Activated naive CD4-positive, alpha-beta T cell treated with anti-CD3 and anti-CD28 coated beads, Interleukin-2, amount 10 ng/mL, durations not matched to agents 7 days and 5 days (primary cell): ENCODE results near the gene UNC5A.

Experiments used
- CTCF ChIA-PET: fragments of 350-600 bp; sonication (Branson Sonifier 250); formaldehyde crosslinking; loops from one replicate; lab custom pipeline; 2021; ENCODE audit warnings: antibody characterized with exemption; lab: Charles Lee
- DNase-seq: peaks from one replicate; pipeline ENCODE4 v3.0.0-alpha.2; 2020
- H3K27ac Mint-ChIP-seq: one replicate; pipeline ENCODE4 v1.8.0; 2021; ENCODE audit warnings: mild to moderate bottlenecking, moderate library complexity, mixed read lengths
- H3K27me3 Mint-ChIP-seq: one replicate; pipeline ENCODE4 v1.8.0; 2021; ENCODE audit warnings: mild to moderate bottlenecking, mixed read lengths
- H3K36me3 Mint-ChIP-seq: one replicate; pipeline ENCODE4 v1.8.0; 2021; ENCODE audit warnings: mixed read lengths
- H3K4me1 Mint-ChIP-seq: one replicate; pipeline ENCODE4 v1.8.0; 2021; ENCODE audit warnings: mixed read lengths
- H3K4me3 Mint-ChIP-seq: one replicate; pipeline ENCODE4 v1.8.0; 2021; ENCODE audit warnings: mild to moderate bottlenecking, moderate library complexity, mixed read lengths
- H3K9me3 Mint-ChIP-seq: one replicate; pipeline ENCODE4 v1.8.0; 2021; ENCODE audit warnings: mixed read lengths

UNC5A gene

DNA sequence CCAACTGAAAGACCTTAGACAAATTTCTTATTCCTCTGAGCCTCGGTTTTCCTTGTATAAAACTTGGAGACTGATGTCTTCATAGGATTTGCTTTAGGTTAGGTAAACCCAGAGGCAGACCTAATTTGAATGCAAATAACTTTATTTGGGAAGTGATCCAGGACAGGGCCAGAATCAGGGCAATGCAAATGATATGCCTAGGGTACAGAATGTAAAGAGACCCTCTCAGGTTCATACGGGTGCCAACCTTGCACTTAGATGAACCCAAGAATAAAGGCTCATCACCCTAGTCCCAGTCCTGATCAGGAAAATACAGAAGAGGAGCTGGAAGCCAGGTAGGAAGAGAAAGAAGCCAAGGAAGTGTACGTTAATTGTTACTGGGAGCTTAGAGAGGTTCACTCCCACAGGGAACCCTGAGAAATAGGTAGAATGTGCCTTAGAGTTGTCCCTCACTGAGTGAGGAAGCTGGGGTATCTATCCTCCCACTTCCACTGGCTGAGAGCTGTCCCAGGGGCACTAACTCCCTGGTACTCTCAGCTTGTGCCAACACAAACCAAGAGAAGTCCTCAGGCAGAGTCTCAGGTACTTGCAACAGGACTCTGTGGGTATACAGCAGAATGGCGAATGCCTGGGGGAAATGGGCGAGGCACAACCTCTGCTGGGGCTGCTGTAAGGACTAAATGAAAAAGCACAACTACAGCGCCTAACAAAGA is 91.9 kb downstream of the UNC5A start:
- Mint-ChIP-seq H3K27me3 (peaks cover 7% of the 10 kb centered on the region), H3K36me3 (peaks cover 41% of the 10 kb centered on the region), H3K9me3 (no peaks in the 10 kb centered on the region), H3K4me1 (peaks cover 24% of the 10 kb centered on the region), H3K4me3 (no peak overlapping the region), H3K27ac (no peak overlapping the region)
- DNase-seq, result no peak
- CTCF ChIA-PET, result interaction anchor here (2.3 kb wide), 1 partner anchor 241 kb away, joined by 8 read pairs; no protein-coding TSS in a partner anchor

- Mint-ChIP-seq H3K27me3 (no peaks in the 10 kb centered on the region), H3K4me3 (no peak overlapping the region), H3K4me1 (peaks cover 22% of the 10 kb centered on the region), H3K9me3 (no peaks in the 10 kb centered on the region), H3K36me3 (peaks cover 46% of the 10 kb centered on the region), H3K27ac (no peak overlapping the region)
- CTCF ChIA-PET, result interaction anchor here (0.6 to 2.3 kb wide), 2 partner anchors 238 to 242 kb away, joined by 3 to 8 read pairs; no protein-coding TSS in a partner anchor
- DNase-seq, result no peak
Observed at GRCh38 chr5:176902911-176903664, 92.7 kb downstream of the UNC5A start.

DNA sequence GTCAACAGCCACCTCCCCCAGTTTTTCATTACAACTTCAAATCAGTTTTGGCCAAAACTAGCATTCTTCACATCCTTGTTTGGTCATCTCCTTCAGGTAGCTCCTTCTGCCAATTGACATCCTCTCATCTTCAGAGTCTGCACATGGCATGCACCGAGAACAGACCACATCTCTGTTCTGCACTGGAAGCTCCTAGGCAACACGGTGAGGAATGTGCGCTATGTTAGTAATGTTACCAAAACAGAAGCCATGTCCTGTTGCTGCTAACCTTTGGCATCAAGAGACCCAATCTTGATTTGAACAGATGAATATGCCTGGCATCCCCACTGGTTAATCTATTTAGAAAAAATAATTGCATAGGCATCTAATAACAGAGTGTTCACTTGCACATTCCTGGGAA is 93.9 kb downstream of the UNC5A start:
- H3K27ac Mint-ChIP-seq, result no peak overlapping the region
- peaks cover 50% of the 10 kb centered on the region for H3K36me3 Mint-ChIP-seq
- H3K4me3 Mint-ChIP-seq, result no peak overlapping the region
- CTCF ChIA-PET, result no interaction called here
- H3K9me3 Mint-ChIP-seq, result no peaks in the 10 kb centered on the region
- H3K27me3 Mint-ChIP-seq, result no peaks in the 10 kb centered on the region
- no peak for DNase-seq
- H3K4me1 Mint-ChIP-seq, result peaks cover 16% of the 10 kb centered on the region

DNA sequence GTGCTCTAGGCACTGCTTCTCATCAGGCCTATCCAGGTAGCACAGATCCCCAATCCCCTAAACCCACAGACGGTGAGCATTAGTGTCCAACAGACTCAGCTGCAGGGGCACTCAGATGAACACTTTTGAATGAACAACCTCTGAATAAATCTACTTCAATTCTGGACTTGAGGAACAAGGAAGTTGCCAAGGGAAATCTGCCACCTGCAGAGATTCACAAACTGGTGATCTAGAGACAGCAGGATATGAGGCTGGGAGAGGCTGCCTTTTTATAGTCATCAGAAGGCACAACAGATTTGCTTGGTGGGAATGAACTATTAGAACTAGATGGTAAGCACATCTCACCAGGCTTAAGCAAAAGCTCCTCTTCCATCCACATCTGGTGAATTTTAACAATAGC is 95.8 kb downstream of the UNC5A start:
- H3K9me3 Mint-ChIP-seq, result no peaks in the 10 kb centered on the region
- no peak overlapping the region for H3K27ac Mint-ChIP-seq
- no peak overlapping the region for H3K4me3 Mint-ChIP-seq
- H3K36me3 Mint-ChIP-seq, result peaks cover 47% of the 10 kb centered on the region
- peaks cover 3% of the 10 kb centered on the region for H3K4me1 Mint-ChIP-seq
- DNase-seq, result no peak
- CTCF ChIA-PET, result no interaction called here
- no peaks in the 10 kb centered on the region for H3K27me3 Mint-ChIP-seq

DNA sequence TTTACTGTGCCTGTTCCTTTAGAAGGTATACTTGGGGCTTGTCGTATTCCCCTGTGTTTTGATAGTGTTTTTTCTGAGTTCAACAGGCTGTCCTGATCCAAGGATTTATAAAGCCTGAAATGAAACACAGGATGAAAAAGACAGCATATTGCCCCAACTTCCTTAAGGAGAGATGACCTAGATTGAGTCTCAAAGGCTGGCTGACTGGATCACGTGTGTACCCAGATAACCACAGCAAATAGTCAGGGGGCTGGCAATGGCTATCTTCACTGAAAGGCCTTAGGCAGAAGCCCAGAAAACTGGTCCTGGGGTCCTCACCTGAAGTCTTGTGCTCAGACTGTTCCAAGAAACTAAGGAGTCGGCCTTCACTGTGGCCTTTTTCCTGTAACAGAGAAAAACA is 96.4 kb downstream of the UNC5A start:
- no peaks in the 10 kb centered on the region for H3K9me3 Mint-ChIP-seq
- CTCF ChIA-PET, result no interaction called here
- no peak for DNase-seq
- no peaks in the 10 kb centered on the region for H3K27me3 Mint-ChIP-seq
- H3K27ac Mint-ChIP-seq, result no peak overlapping the region
- H3K36me3 Mint-ChIP-seq, result peaks cover 50% of the 10 kb centered on the region
- no peak overlapping the region for H3K4me3 Mint-ChIP-seq
- H3K4me1 Mint-ChIP-seq, result peaks cover 1% of the 10 kb centered on the region

DNA sequence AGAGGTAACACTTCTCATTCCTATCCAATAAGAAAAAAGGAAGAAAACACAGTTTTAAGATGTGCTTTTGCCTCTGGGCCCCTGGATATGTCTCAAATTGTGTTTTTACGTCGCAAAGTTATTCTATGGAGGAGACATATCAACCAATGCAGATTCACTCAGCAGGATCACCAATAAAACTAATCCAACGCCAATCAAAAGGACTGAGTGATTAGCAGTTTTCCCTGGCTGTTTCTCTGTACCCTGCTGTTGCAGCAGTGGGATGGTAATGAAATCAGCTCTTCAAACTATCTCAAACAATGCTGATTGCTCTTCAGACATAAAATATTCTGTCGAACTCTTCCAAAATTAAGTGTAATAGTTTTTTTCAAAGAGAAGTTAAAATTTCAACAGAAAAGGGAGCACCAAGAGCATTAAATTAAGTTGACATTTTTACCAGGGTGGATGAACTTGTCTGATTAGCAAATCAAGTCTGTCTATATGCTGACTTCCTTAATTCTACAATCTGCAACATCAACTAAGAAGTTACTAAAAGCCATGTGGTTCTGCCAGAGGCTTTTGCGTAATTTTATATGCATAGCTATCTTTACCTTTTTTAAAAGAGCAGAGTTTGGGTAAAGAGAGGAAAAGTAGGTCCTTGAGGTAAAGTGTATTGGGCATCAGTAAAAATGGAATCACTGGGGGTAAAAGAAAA is 98.5 kb downstream of the UNC5A start:
- H3K36me3 Mint-ChIP-seq, result peaks cover 39% of the 10 kb centered on the region
- CTCF ChIA-PET, result interaction anchor here (2.0 kb wide), 2 partner anchors 163 to 248 kb away, joined by 4 to 10 read pairs; no protein-coding TSS in a partner anchor
- H3K27ac Mint-ChIP-seq, result no peak overlapping the region
- DNase-seq, result no peak
- no peaks in the 10 kb centered on the region for H3K27me3 Mint-ChIP-seq
- H3K4me1 Mint-ChIP-seq, result no peaks in the 10 kb centered on the region
- no peak overlapping the region for H3K4me3 Mint-ChIP-seq
- no peaks in the 10 kb centered on the region for H3K9me3 Mint-ChIP-seq

GRCh38 chr5:176912115-176912514 is 101.8 kb downstream of the UNC5A start:
- H3K27me3 Mint-ChIP-seq, result no peaks in the 10 kb centered on the region
- H3K27ac Mint-ChIP-seq, result no peak overlapping the region
- CTCF ChIA-PET, result no interaction called here
- H3K9me3 Mint-ChIP-seq, result no peaks in the 10 kb centered on the region
- peaks cover 22% of the 10 kb centered on the region for H3K36me3 Mint-ChIP-seq
- no peak overlapping the region for H3K4me3 Mint-ChIP-seq
- no peaks in the 10 kb centered on the region for H3K4me1 Mint-ChIP-seq
- no peak for DNase-seq

- Mint-ChIP-seq H3K4me1 (no peaks in the 10 kb centered on the region), H3K36me3 (peaks cover 20% of the 10 kb centered on the region), H3K4me3 (no peak overlapping the region), H3K27ac (no peak overlapping the region), H3K9me3 (no peaks in the 10 kb centered on the region), H3K27me3 (no peaks in the 10 kb centered on the region)
- DNase-seq, result no peak
- CTCF ChIA-PET, result interaction anchor here (0.6 kb wide), 1 partner anchor 104 kb away, joined by 3 read pairs; no protein-coding TSS in a partner anchor
Observed at GRCh38 chr5:176915906-176916305, 105.5 kb downstream of the UNC5A start.

- DNase-seq, result no peak
Observed at GRCh38 chr5:176916337-176916736, 106.0 kb downstream of the UNC5A start.

DNA sequence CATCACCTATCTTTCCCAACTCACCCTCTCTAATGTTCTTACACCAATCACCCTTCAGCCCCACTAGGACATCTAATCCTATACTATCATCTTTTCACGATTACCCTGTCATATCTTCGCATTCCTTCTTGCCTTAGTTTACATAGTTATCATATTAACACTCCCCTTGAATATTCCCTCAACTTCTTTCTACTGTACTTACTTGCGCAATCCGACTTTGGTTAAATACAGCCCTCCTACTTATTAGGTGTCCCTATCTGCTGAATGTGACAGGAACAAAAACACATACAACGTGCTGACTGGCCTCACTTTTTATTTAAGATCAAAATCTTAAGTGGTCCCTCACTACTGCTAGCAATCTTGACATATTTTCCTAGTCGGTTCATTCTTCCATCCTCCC is 108.3 kb downstream of the UNC5A start:
- no peaks in the 10 kb centered on the region for H3K27me3 Mint-ChIP-seq
- CTCF ChIA-PET, result no interaction called here
- H3K36me3 Mint-ChIP-seq, result peaks cover 14% of the 10 kb centered on the region
- H3K4me3 Mint-ChIP-seq, result no peak overlapping the region
- no peak overlapping the region for H3K27ac Mint-ChIP-seq
- no peaks in the 10 kb centered on the region for H3K4me1 Mint-ChIP-seq
- H3K9me3 Mint-ChIP-seq, result no peaks in the 10 kb centered on the region
- DNase-seq, result no peak

More at GRCh38 chr5:176916337-176916736, 106.0 kb downstream of the UNC5A start:
- Mint-ChIP-seq H3K9me3 (no peaks in the 10 kb centered on the region), H3K4me3 (no peak overlapping the region), H3K27me3 (no peaks in the 10 kb centered on the region), H3K36me3 (peaks cover 19% of the 10 kb centered on the region), H3K4me1 (no peaks in the 10 kb centered on the region), H3K27ac (no peak overlapping the region)
- CTCF ChIA-PET, result no interaction called here

DNA sequence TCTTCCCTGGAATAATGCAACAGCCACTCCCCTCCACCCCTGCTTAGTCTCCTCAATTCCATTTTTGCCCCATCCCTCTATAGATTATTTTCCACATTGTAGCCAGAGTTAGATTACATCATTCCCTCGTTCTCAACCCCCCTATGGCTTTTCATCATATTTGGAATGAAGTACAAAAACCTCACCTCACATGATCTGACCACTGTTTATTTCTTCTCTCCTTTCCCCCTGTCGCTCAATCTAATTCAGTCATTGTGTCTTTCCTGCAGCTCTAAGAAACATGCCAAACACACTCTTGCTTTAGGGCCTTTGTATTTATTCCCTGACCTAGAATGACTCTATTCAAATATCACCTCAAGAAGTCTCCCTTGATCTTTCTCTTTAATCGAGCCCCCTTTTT is 111.4 kb downstream of the UNC5A start:
- no peak overlapping the region for H3K4me3 Mint-ChIP-seq
- H3K27me3 Mint-ChIP-seq, result no peaks in the 10 kb centered on the region
- H3K36me3 Mint-ChIP-seq, result peaks cover 16% of the 10 kb centered on the region
- no peaks in the 10 kb centered on the region for H3K4me1 Mint-ChIP-seq
- DNase-seq, result no peak
- H3K9me3 Mint-ChIP-seq, result no peaks in the 10 kb centered on the region
- no peak overlapping the region for H3K27ac Mint-ChIP-seq
- CTCF ChIA-PET, result no interaction called here

DNA sequence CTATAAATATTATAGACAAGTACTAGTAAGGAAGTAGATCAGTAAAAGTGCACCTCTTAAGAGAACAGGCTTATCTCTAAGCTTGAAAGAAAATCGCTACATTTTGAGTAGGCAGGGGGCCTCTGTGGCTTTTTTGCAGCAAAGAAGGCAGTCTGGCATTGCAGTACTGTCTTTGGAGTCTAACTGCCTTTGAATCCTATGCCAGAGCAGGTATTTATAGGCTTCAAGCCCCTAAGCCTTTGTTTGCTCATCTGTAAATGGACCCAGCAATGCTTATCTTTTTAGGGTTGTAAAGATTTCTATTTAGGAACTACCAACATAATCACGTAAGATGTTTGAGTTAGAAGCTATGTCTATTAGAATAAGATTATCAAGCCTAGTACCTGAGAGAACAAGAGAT is 112.5 kb downstream of the UNC5A start:
- DNase-seq, result no peak
- no peak overlapping the region for H3K4me3 Mint-ChIP-seq
- H3K9me3 Mint-ChIP-seq, result no peaks in the 10 kb centered on the region
- CTCF ChIA-PET, result no interaction called here
- H3K27ac Mint-ChIP-seq, result no peak overlapping the region
- no peaks in the 10 kb centered on the region for H3K27me3 Mint-ChIP-seq
- peaks cover 16% of the 10 kb centered on the region for H3K36me3 Mint-ChIP-seq
- no peaks in the 10 kb centered on the region for H3K4me1 Mint-ChIP-seq

GRCh38 chr5:176927562-176927961 is 117.2 kb downstream of the UNC5A start:
- H3K36me3 Mint-ChIP-seq, result peaks cover 29% of the 10 kb centered on the region
- CTCF ChIA-PET, result interaction anchor here (1.3 kb wide), 1 partner anchor 267 kb away, joined by 5 read pairs; no protein-coding TSS in a partner anchor
- H3K27me3 Mint-ChIP-seq, result no peaks in the 10 kb centered on the region
- H3K4me1 Mint-ChIP-seq, result peaks cover 12% of the 10 kb centered on the region
- H3K27ac Mint-ChIP-seq, result no peak overlapping the region
- no peaks in the 10 kb centered on the region for H3K9me3 Mint-ChIP-seq
- no peak for DNase-seq
- H3K4me3 Mint-ChIP-seq, result no peak overlapping the region

DNA sequence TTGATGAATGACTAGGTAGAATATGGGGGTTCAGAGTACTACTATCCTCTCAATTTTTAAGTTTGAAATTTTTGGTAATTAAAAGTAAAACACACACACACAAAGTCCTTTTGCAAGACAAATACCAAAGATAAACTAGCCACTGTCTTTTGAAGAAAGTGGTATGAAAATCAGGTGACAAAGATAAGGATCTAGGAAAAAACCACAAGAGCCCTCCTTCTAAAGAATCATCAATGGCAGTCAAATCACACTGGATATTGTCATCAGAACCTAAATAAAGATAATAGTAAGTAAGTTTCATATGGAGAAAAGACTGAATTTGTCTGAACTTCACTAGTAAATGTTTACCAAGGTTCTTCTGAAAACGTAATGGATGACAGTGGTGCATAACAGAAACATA is 119.3 kb downstream of the UNC5A start:
- Mint-ChIP-seq H3K9me3 (no peaks in the 10 kb centered on the region), H3K27me3 (no peaks in the 10 kb centered on the region), H3K27ac (peak overlapping the region; percentile 33), H3K4me3 (no peak overlapping the region), H3K4me1 (peaks cover 12% of the 10 kb centered on the region), H3K36me3 (peaks cover 28% of the 10 kb centered on the region)
- no peak for DNase-seq
- CTCF ChIA-PET, result no interaction called here
